KMS-11 (cell line): ENCODE data around the gene IFNAR1.

Experiments
- H2AFZ ChIP-seq: fragments of 200-600 bp; sonication (generic); 2 replicates; pipeline ENCODE4 v1.6.1; 2016; ENCODE audit warnings: antibody characterized with exemption, mixed run types, low read depth
- H3K27ac ChIP-seq: fragments of 200-600 bp; sonication (generic); 2 replicates; pipeline ENCODE4 v1.6.1; 2016; ENCODE audit warnings: mild to moderate bottlenecking, mixed run types
- H3K27me3 ChIP-seq: fragments of 200-600 bp; sonication (generic); 2 replicates; pipeline ENCODE4 v1.6.1; 2017; ENCODE audit warnings: mild to moderate bottlenecking, low read depth, mixed run types, moderate library complexity; ENCODE audit not compliant: insufficient read depth
- H3K36me3 ChIP-seq: fragments of 200-600 bp; sonication (generic); 2 replicates; pipeline ENCODE4 v1.6.1; 2017; ENCODE audit warnings: mild to moderate bottlenecking, mixed run types; ENCODE audit not compliant: insufficient read depth
- H3K4me1 ChIP-seq: fragments of 200-600 bp; sonication (generic); 2 replicates; pipeline ENCODE4 v1.6.1; 2016; ENCODE audit warnings: mild to moderate bottlenecking, low read depth, mixed run types; ENCODE audit not compliant: poor library complexity, severe bottlenecking
- H3K4me2 ChIP-seq: fragments of 200-600 bp; sonication (generic); 2 replicates; pipeline ENCODE4 v1.7.0; 2016; ENCODE audit warnings: mild to moderate bottlenecking, mixed run types
- H3K4me3 ChIP-seq: fragments of 200-600 bp; sonication (generic); IDR thresholded peaks from 2 replicates; pipeline ENCODE4 v1.6.1; 2017; ENCODE audit warnings: low read depth, low read length, mixed read lengths; ENCODE audit not compliant: insufficient read depth
- H3K79me2 ChIP-seq: fragments of 200-600 bp; sonication (generic); 2 replicates; pipeline ENCODE4 v1.6.1; 2016; ENCODE audit warnings: low read depth, mixed run types; ENCODE audit not compliant: insufficient read depth
- H3K9ac ChIP-seq: fragments of 200-600 bp; sonication (generic); 2 replicates; pipeline ENCODE4 v1.6.1; 2016; ENCODE audit warnings: mild to moderate bottlenecking, mixed run types
- H4K20me1 ChIP-seq: fragments of 200-600 bp; sonication (generic); 2 replicates; pipeline ENCODE4 v1.6.1; 2016; ENCODE audit warnings: mild to moderate bottlenecking, mixed run types; ENCODE audit not compliant: insufficient read depth
- CTCF ChIP-seq: fragments of 200-600 bp; sonication (generic); conservative IDR thresholded peaks from 2 replicates; pipeline ENCODE4 v1.6.1; 2017; ENCODE audit warnings: low read depth, mild to moderate bottlenecking, antibody characterized with exemption, low read length, moderate library complexity, mixed read lengths

IFNAR1 gene

GRCh38 chr21:33388188-33388587, 63.4 kb downstream of the IFNAR1 start:
- H3K4me1 ChIP-seq = peaks cover 15% of the 10 kb centered on the region
- no peak overlapping the region for H3K4me2 ChIP-seq
- no peak overlapping the region for H3K27ac ChIP-seq
- TF ChIP-seq CTCF = no peak
- no peak overlapping the region for H3K9ac ChIP-seq
- no peak overlapping the region for H3K4me3 ChIP-seq
- no peaks in the 10 kb centered on the region for H4K20me1 ChIP-seq
- no peaks in the 10 kb centered on the region for H3K79me2 ChIP-seq
- H3K27me3 ChIP-seq = peaks cover 2% of the 10 kb centered on the region; the same call in 1 of the 2 replicates
- no peak overlapping the region for H2AFZ ChIP-seq
- no peaks in the 10 kb centered on the region for H3K36me3 ChIP-seq

- Histone ChIP-seq H3K27me3 (peaks cover 6% of the 10 kb centered on the region; the same call in 1 of the 2 replicates), H3K4me1 (peaks cover 21% of the 10 kb centered on the region), H3K36me3 (no peaks in the 10 kb centered on the region), H4K20me1 (no peaks in the 10 kb centered on the region), H2AFZ (no peak overlapping the region), H3K9ac (no peak overlapping the region), H3K4me3 (no peak overlapping the region), H3K79me2 (no peaks in the 10 kb centered on the region), H3K4me2 (no peak overlapping the region), H3K27ac (no peak overlapping the region)
- no peak for TF ChIP-seq CTCF
These were observed 65.7 kb downstream of the IFNAR1 start for GRCh38 chr21:33390479-33390878.

- no peak overlapping the region for H3K27ac ChIP-seq
- H3K4me2 ChIP-seq = no peak overlapping the region
- peaks cover 6% of the 10 kb centered on the region; the same call in 1 of the 2 replicates for H3K27me3 ChIP-seq
- no peak for TF ChIP-seq CTCF
- H3K9ac ChIP-seq = no peak overlapping the region
- no peak overlapping the region for H3K4me3 ChIP-seq
- H4K20me1 ChIP-seq = no peaks in the 10 kb centered on the region
- H2AFZ ChIP-seq = no peak overlapping the region
- H3K79me2 ChIP-seq = no peaks in the 10 kb centered on the region
- no peaks in the 10 kb centered on the region for H3K36me3 ChIP-seq
- H3K4me1 ChIP-seq = peaks cover 28% of the 10 kb centered on the region
These were observed 66.9 kb downstream of the IFNAR1 start for GRCh38 chr21:33391656-33392055.

GRCh38 chr21:33392284-33392985, 67.7 kb downstream of the IFNAR1 start:
- Histone ChIP-seq H3K79me2 (no peaks in the 10 kb centered on the region), H3K4me1 (peaks cover 28% of the 10 kb centered on the region), H3K9ac (no peak overlapping the region), H3K36me3 (no peaks in the 10 kb centered on the region), H3K4me3 (no peak overlapping the region), H3K27me3 (peaks cover 6% of the 10 kb centered on the region; the same call in 1 of the 2 replicates), H3K4me2 (no peak overlapping the region), H4K20me1 (no peaks in the 10 kb centered on the region), H3K27ac (no peak overlapping the region), H2AFZ (no peak overlapping the region)
- no peak for TF ChIP-seq CTCF
